SU-DHL-6 (cell line): Measurements from ENCODE around the gene FIBCD1.
A peak's percentile ranks its signal among the peaks of the same experiment; 100 is the strongest.

ENCODE experiments used
- H2AFZ ChIP-seq: fragments of 200-600 bp; sonication (generic); 2 replicates; pipeline ENCODE4 v1.6.1; 2014; ENCODE audit warnings: low read depth, mild to moderate bottlenecking, moderate library complexity, mixed read lengths, antibody characterized with exemption, low read length; ENCODE audit not compliant: severe bottlenecking
- H3F3A ChIP-seq: fragments of 200-600 bp; shearing (Covaris generic); 2 replicates; pipeline ENCODE4 v1.6.0; 2016; ENCODE audit warnings: antibody characterized with exemption, mild to moderate bottlenecking; ENCODE audit not compliant: insufficient read depth
- H3K27ac ChIP-seq: fragments of 200-600 bp; sonication (generic); 2 replicates; pipeline ENCODE4 v1.5.1; 2016; ENCODE audit warnings: low read depth, mild to moderate bottlenecking, low read length, moderate library complexity, mixed read lengths
- H3K27me3 ChIP-seq: fragments of 200-600 bp; sonication (generic), shearing (Covaris generic); 2 replicates; pipeline ENCODE4 v1.6.0; 2014; ENCODE audit warnings: mild to moderate bottlenecking, low read length
- H3K36me3 ChIP-seq: fragments of 200-600 bp; sonication (generic); 2 replicates; pipeline ENCODE4 v1.6.1; 2014; ENCODE audit warnings: mild to moderate bottlenecking, low read length, mixed read lengths
- H3K4me2 ChIP-seq: fragments of 300-600, 200-600 bp; shearing (Covaris generic), sonication (generic); 2 replicates; pipeline ENCODE4 v1.6.0; 2014; ENCODE audit warnings: low read length, low read depth, mild to moderate bottlenecking; ENCODE audit not compliant: poor library complexity, severe bottlenecking
- H3K4me3 ChIP-seq: fragments of 200-600 bp; sonication (generic); 2 replicates; pipeline ENCODE4 v1.5.1; 2014; ENCODE audit warnings: antibody characterized with exemption, low read length, mild to moderate bottlenecking, mixed read lengths; ENCODE audit not compliant: insufficient read depth, poor library complexity, severe bottlenecking
- H3K79me2 ChIP-seq: fragments of 200-600 bp; sonication (generic); 2 replicates; pipeline ENCODE4 v1.6.1; 2014; ENCODE audit warnings: mild to moderate bottlenecking, low read length, moderate library complexity; ENCODE audit not compliant: insufficient read depth
- H3K9ac ChIP-seq: fragments of 200-600 bp; sonication (generic); 2 replicates; pipeline ENCODE4 v1.7.0; 2014; ENCODE audit warnings: mild to moderate bottlenecking, low read length
- H3K9me2 ChIP-seq: fragments of 200-600 bp; sonication (generic); replicated peaks from 2 replicates; pipeline ENCODE4 v1.6.1; 2014; ENCODE audit warnings: low read length; ENCODE audit not compliant: insufficient read depth
- H3K9me3 ChIP-seq: fragments of 200-600 bp; sonication (generic); 2 replicates; pipeline ENCODE4 v1.6.1; 2014; ENCODE audit warnings: low read length, mixed read lengths; ENCODE audit not compliant: insufficient read depth
- H4K20me1 ChIP-seq: fragments of 200-600 bp; sonication (generic); 2 replicates; pipeline ENCODE4 v1.6.1; 2014; ENCODE audit warnings: low read depth, mild to moderate bottlenecking, antibody characterized with exemption, low read length, moderate library complexity, mixed read lengths
- EZH2phosphoT487 ChIP-seq: fragments of 200-600 bp; sonication (generic), shearing (Covaris generic); conservative IDR thresholded peaks from 2 replicates; pipeline ENCODE4 v1.6.1; 2018; ENCODE audit warnings: mild to moderate bottlenecking, antibody characterized with exemption, low read length, moderate library complexity, mixed read lengths
- TF ChIP-seq, protein P1 (sequence below): fragments of 200-600 bp; sonication (generic); IDR thresholded peaks from one replicate; pipeline ENCODE4 v1.5.1; 2017; ENCODE audit warnings: antibody characterized with exemption, mild to moderate bottlenecking, low read length, moderate library complexity; ENCODE audit not compliant: insufficient read depth, poor library complexity, severe bottlenecking

FIBCD1 gene

GRCh38 chr9:130897105-130897751, 41.8 kb downstream of the FIBCD1 start:
- H3K79me2 ChIP-seq: no peaks in the 10 kb centered on the region
- no peaks in the 10 kb centered on the region for H3F3A ChIP-seq
- H4K20me1 ChIP-seq: no peaks in the 10 kb centered on the region
- no peak overlapping the region for H3K4me3 ChIP-seq
- no peak overlapping the region for H3K9ac ChIP-seq
- H3K27ac ChIP-seq: no peak overlapping the region
- H3K36me3 ChIP-seq: no peaks in the 10 kb centered on the region
- TF ChIP-seq, protein P1, sequence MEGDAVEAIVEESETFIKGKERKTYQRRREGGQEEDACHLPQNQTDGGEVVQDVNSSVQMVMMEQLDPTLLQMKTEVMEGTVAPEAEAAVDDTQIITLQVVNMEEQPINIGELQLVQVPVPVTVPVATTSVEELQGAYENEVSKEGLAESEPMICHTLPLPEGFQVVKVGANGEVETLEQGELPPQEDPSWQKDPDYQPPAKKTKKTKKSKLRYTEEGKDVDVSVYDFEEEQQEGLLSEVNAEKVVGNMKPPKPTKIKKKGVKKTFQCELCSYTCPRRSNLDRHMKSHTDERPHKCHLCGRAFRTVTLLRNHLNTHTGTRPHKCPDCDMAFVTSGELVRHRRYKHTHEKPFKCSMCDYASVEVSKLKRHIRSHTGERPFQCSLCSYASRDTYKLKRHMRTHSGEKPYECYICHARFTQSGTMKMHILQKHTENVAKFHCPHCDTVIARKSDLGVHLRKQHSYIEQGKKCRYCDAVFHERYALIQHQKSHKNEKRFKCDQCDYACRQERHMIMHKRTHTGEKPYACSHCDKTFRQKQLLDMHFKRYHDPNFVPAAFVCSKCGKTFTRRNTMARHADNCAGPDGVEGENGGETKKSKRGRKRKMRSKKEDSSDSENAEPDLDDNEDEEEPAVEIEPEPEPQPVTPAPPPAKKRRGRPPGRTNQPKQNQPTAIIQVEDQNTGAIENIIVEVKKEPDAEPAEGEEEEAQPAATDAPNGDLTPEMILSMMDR: no peak
- no peak for TF ChIP-seq EZH2phosphoT487
- no peak overlapping the region for H3K4me2 ChIP-seq
- H3K27me3 ChIP-seq: no peaks in the 10 kb centered on the region
- H3K9me3 ChIP-seq: no peaks in the 10 kb centered on the region
- H3K9me2 ChIP-seq: no peaks in the 10 kb centered on the region
- no peak overlapping the region for H2AFZ ChIP-seq

DNA sequence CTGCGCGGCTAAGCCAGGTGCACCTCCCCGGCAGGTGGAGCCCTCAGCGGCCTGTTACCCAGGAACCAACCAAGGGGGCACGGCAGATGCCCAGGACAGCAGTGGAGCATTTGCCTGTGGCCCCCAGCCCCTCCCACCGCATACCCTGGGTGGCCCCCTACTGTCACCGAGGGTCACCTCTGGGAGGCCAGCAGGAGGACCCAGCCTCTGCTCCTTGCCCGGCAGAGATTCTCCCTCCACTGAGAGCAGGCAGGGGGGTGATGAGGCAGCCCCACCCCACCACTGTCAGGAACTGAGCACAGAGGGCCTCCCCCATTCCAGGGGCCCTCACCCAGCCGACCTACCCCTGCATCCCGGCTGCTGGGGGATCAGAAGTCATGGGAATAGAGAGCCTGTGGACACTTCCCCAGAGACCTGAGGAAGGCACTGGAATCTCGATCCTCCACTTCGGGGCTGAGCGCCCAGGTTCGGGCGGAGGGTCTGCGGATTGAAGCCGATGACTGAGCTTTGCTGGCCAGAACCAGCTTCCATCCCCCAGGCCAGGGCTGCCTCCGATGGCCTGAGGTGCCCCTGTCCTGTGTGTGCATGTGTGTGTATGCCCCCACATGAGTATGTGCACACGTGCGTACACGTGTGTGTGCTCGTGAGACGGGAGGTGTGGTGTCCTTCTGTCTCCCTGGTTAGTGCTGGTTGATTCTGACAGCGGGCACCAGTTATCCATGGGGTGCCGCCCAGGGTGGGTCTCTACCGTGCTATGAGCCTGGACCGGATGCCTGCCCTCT, 42.6 kb downstream of the FIBCD1 start, which contains the start of gene QRFP:
Gene QRFP, minus strand, starts transcription at position 580 of the 782 bp plus-strand sequence. CDS start 2,974 bp downstream, outside the sequence.
- TF ChIP-seq EZH2phosphoT487: no peak
- TF ChIP-seq, protein P1: peak; percentile 15
- no peak within 1 kb of the TSS for H3K27ac ChIP-seq
- no peaks in the 10 kb centered on the region for H3K27me3 ChIP-seq
- H3K4me3 ChIP-seq: no peak within 1 kb of the TSS
- no peak within 1 kb of the TSS for H3K9ac ChIP-seq
- no peaks in the 10 kb centered on the region for H3K9me3 ChIP-seq
- no peak within 1 kb of the TSS for H2AFZ ChIP-seq
- H3K36me3 ChIP-seq: no peaks in the 10 kb centered on the region
- H4K20me1 ChIP-seq: no peaks in the 10 kb centered on the region
- H3K9me2 ChIP-seq: no peaks in the 10 kb centered on the region
- H3K79me2 ChIP-seq: no peaks in the 10 kb centered on the region
- H3K4me2 ChIP-seq: no peak within 1 kb of the TSS
- no peaks in the 10 kb centered on the region for H3F3A ChIP-seq

GRCh38 chr9:130895481-130896232, 43.4 kb downstream of the FIBCD1 start:
- Histone ChIP-seq H2AFZ (no peak overlapping the region), H3F3A (no peaks in the 10 kb centered on the region), H4K20me1 (no peaks in the 10 kb centered on the region), H3K9me2 (no peaks in the 10 kb centered on the region), H3K9ac (no peak overlapping the region), H3K4me3 (no peak overlapping the region), H3K79me2 (no peaks in the 10 kb centered on the region), H3K27ac (no peak overlapping the region), H3K9me3 (no peaks in the 10 kb centered on the region), H3K27me3 (no peaks in the 10 kb centered on the region), H3K36me3 (no peaks in the 10 kb centered on the region), H3K4me2 (no peak overlapping the region)
- TF ChIP-seq, protein P1: no peak
- TF ChIP-seq EZH2phosphoT487: no peak
